HG03432 (cell line): Measurements from ENCODE around the gene OR3A2.
"Not testable (repeated sequence)": the region's sequence is repeated elsewhere in the genome, so short reads cannot be mapped to it uniquely, and the experiment has no call there.

Experiments used
- ATAC-seq: cut with Tn5 transposase; IDR thresholded peaks from one replicate; pipeline ENCODE4 v1.9.1; 2021; ENCODE audit warnings: mild to moderate bottlenecking, moderate library complexity; ENCODE audit not compliant: unreplicated experiment

OR3A2 gene

DNA sequence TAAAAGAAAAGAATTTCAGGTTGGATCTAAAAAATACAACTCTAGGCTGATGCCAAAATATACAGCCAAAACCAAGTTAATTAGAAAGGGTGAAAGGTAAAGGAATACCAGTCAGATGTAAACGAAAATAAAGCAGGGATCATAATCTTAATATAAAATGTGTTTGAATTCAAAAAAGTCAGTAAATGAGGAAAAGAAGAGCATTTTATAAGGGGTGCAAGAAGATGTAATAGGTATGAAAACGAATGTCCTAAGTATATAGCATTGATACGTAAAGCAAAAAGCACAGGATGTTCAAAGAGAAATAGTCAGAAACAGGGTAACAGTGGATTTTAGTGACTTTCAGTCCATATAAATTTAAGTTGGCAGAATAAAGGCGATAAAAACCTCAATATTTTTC lies 90.5 kb downstream of the OR3A2 start:
- no peak for ATAC-seq

DNA sequence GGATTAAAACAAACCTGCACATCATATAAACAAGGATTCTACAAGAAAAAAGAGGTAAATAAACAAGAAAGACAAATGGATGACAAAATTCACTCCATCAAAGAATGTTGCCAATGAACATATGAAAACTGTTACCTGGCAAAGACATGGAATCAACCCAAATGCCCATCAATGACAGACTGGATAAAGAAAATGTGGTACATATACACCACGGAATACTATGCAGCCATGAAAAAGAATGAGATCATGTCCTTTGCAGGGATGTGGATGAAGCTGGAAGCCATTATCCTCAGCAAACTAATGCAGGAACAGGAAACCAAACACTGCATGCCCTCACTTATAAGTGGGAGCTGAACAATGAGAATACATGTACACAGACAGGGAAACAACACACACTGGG lies 92.6 kb downstream of the OR3A2 start:
- not testable (repeated sequence) for ATAC-seq

DNA sequence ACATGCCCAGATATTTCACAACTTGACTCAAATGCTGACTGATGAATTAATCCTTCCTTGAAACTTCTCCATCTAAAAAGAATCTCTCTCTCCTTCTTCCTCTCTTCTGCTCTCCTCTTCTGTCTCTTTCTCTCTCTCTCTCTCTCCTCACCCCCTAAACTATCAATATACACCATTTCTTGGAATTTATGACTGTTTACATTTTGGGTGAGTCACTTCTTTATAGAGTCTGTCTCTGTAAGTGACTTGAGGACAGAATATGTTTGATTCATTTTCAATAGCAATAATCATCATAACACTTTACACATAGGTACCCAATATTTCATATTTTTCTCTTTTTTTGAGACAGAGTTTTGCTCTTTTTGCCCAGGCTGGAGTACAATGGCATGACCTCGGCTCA lies 103.2 kb downstream of the OR3A2 start:
- ATAC-seq: no peak

DNA sequence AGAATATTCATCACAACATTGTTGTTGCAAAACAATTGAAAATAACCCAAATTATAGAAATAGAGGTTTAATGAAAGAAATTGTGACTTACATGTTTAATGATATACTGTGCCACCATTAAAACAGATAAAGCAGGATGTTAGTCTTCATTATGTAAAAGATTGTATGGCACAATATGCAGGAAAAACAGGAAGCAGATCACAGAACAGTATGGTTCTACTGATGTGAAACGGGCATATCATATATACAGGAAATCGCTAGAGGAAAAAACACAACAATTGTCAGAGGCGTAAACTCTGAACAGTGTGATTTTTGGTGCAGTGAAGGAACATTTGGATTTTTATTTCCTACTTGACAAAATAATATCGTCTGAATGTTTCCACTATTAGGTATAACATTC lies 110.0 kb downstream of the OR3A2 start:
- no peak for ATAC-seq

DNA sequence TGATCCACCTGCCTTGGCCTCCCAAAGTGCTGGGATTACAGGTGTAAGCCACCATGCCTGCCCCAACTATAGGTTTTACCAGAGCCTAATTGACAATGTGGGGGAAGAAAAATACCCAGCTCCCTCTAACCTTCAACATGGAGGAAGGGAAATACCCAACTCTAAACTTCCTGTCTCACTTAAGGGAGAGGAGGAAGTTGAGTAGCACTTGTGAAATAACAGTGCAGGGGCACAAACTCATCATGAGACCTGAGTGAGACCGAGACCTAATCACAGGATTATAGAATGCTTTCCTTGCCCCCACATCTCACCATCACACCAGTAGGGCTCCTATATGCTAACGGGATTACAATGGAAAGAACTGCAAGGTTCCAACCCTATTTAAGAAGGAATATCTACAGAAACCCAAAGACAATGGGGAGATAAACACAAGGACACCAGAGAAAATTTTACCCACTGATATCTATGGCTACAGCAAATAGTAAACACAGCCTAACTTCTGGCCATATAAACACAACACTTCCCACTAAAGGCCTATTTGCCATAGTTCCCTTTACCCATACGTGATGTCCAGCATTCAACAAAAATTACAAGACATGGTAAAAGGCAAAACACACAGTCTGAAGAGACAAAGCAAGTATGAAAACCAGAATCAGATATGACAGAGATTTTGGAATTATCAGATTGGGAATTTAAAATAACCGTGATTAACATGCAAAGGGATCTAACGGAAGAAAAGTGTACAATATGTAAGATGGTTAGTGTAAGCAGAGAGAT lies 114.8 kb downstream of the OR3A2 start:
- ATAC-seq: no peak

DNA sequence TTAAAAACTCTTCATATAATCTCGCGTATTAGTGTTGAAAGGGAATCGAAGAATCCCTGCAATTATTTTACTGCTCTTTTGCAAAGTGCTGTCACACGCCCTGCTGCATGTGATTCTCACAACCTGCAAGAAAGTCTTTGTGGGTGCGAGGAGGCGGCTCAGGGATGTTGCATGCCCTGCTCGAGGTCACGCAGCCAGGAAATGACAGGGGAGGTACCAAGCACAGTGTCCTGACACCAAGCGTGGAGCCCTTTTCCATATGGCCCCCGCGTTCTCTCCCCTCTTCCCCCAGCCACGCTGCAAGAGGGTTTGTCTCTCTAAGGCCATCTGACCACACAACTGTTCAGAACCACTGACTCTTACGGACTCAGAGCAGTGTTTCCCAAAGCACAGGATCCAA lies 125.5 kb downstream of the OR3A2 start:
- ATAC-seq: no peak

DNA sequence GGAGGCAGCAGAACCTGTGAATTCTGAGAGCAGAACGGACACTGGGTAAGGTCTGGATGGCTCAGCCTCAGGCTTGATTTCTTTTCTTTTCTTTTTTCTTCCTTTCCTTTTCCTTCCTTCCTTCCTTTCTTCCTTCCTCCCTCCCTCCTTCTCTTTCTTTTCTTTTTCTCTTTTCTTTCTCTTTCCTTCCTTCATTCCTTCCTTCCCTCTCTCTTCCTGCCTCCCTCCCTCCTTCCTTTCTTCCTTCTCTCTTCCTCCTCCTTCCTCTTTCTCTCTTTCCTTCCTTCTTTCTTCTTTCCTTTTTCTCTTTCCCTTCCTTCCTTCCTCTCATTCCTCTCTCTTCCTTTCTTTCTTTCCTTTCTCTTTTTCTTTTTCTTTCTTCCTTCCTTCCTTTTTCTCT lies 125.9 kb downstream of the OR3A2 start:
- ATAC-seq: no peak

DNA sequence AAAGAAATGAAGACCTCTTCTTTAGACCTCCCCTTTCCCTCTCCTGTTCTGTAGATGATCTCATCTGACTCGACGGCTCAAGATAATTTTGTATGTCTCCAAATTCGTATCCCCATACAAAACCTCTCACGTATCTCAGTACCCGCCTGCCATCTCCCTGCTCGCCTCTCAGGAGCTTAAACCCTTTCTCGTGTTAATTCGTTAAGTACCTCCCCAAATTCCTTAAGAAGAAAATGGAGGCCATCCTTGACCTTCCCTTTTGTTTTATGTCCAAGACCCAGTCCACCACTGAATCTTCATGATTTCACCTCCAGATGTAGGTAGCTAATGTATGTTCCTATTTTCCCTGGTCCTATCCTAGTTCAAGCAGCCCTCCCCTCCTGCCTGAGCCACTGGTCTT lies 129.5 kb downstream of the OR3A2 start:
- ATAC-seq: no peak

DNA sequence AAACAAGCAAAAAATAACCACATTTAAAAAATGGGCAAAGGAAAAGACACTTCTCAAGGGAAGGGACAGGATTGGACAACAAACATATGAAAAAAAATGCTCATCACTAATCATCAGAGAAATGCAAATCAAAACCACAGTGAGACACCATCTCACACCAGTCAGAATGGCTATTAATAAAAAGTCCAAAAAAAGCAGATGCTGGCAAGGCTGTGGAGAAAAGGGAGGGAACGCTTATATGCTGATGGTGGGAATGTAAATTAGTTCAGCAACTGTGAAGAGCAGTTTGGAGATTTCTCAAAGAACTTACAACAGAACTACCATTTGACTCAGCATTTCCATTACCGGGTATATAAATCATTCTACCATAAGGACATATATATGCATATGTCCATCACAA lies 137.1 kb downstream of the OR3A2 start:
- not testable (repeated sequence) for ATAC-seq

DNA sequence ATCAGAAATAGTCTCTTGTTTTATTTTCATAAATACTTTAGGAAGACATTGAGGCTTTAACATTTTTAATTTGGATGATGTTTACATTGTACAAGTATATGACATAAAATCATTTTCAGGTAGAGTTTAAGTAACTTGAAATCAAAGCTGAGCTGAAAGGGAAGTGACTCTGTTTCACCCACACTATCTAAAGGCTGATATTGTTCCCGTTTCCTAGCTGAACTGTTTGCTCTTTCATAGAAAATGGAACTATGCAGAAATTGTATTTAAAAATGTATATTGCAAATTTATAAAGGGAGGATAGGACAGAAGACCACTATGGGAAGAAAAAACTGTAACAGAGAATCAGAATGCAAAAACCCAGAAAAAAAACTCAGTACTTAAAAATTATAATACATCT lies 141.3 kb downstream of the OR3A2 start:
- not testable (repeated sequence) for ATAC-seq

DNA sequence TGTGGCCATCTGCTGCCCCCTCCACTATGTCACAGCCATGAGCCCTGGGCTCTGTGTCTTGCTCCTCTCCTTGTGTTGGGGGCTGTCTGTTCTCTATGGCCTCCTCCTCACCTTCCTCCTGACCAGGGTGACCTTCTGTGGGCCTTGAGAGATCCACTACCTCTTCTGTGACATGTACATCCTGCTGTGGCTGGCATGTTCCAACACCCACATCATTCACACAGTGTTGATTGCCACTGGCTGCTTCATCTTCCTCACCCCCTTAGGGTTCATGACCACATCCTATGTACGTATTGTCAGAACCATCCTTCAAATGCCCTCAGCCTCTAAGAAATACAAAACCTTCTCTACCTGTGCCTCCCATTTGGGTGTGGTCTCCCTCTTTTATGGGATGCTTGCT lies 145.1 kb downstream of the OR3A2 start:
- ATAC-seq: not testable (repeated sequence)

DNA sequence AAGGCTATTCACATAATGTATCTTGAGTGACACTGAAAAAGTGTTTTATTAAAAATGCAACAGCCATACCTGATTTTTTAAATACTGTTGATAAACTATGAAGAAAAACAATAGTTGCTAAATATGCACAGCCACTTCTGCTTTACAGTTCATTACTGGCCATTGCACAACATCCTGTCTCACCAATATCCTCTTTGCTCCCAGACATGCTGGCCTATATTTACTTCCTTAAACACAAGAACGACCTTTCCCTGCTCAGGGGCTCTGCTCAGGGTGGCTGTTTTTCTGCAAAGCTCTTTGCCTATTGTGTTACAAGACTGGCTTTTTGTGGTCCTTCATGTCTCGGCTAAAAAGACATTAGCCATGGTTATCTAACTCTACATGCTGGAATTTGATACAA lies 147.4 kb downstream of the OR3A2 start:
- ATAC-seq: not testable (repeated sequence)

DNA sequence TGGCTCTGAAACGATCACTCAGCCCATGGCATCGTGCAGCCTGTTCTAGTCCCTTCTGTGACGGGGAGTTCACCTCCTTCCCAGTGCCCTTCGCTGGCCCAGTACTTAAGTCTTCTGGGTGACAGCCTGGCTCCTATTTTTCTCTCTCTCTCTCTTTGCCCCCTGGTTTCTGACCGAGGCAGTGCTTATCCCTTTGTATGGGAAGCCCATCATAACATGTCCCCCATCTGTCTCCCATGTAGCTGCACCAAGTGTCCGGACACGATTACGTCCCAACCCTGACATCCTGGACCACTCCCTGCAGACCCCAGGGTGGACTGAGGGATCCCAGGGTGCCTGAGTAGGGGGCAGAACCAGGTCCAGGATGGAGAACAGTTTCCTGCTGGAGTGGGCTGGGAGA lies 153.8 kb downstream of the OR3A2 start:
- not testable (repeated sequence) for ATAC-seq
